BJ (cell line): ENCODE measurements around the gene TUBGCP6. TPM values are rescaled to one million over a fixed set of nuclear protein-coding genes. Genes with fewer than 3 reads are reported as not detected.

Experiments
- CTCF ChIA-PET: fragments of 350-600 bp; formaldehyde crosslinking; extraction: SDS; loops from one replicate; lab custom pipeline; 2021; ENCODE audit warnings: antibody characterized with exemption, inconsistent platforms; lab: Yijun Ruan, JAX
- POLR2A ChIA-PET: fragments of 300-600 bp; sonication (Branson Sonifier 250); formaldehyde crosslinking; extraction: SDS; loops from one replicate; lab custom pipeline; 2021; ENCODE audit warnings: antibody characterized with exemption; lab: Charles Lee
- DNase-seq: peaks from one replicate; pipeline ENCODE4 v3.0.0-alpha.2; 2011; ENCODE audit warnings: low read depth
- H3K27me3 ChIP-seq: 2 replicates; pipeline ENCODE4 v1.6.0; 2011; ENCODE audit warnings: low read length; ENCODE audit not compliant: control insufficient read depth, insufficient read depth
- H3K36me3 ChIP-seq: 2 replicates; pipeline ENCODE4 v1.5.1; 2011; ENCODE audit warnings: low read length; ENCODE audit not compliant: control insufficient read depth, insufficient read depth
- H3K4me3 ChIP-seq: 2 replicates; pipeline ENCODE4 v1.5.1; 2011; ENCODE audit warnings: low read depth, mild to moderate bottlenecking, control low read depth, low read length
- CTCF ChIP-seq: IDR thresholded peaks from 2 replicates; pipeline ENCODE4 v1.5.1; 2011; ENCODE audit warnings: low read depth, mild to moderate bottlenecking, control low read depth, inconsistent platforms, low read length, moderate library complexity; ENCODE audit not compliant: insufficient read depth
- polyA plus RNA-seq: library from polyadenylated mRNA; depleted of rRNA; stranded (reverse); fragments of >200 nt; gene quantifications from 2 replicates; pipeline ENCODE4 v1.2.3, GENCODE V29; 2011

TUBGCP6 gene
- polyA plus RNA-seq, 1 experiment: 17.5 TPM

DNA sequence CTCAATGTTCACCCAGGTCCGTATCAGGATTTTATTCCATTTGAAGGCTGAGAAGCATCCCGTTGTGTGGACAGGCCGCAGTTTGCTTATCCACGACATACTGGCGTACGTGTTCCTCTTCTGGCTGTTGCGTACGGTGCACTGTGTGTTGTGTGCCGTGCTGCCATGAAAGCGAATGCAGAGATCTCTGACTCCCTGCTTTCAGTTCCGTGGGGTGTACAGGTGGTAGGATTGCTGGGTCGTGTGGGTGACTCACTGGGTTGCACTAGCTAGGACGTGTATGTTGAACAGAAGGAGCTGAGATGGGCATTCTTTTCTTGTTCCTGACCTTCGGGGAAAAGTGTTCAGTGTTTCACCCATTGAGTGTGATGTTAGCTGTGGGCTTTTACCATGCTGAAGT, 33.7 kb downstream of the TUBGCP6 start:
- peaks cover 35% of the 10 kb centered on the region for H3K36me3 ChIP-seq
- no peak overlapping the region for H3K4me3 ChIP-seq
- TF ChIP-seq CTCF: no peak
- H3K27me3 ChIP-seq: no peaks in the 10 kb centered on the region
- no peak for DNase-seq
- CTCF ChIA-PET: interaction anchor here (0.6 to 1.7 kb wide), 6 partner anchors 10 to 280 kb away, joined by 3 to 10 read pairs (median 4); no protein-coding TSS in a partner anchor
- POLR2A ChIA-PET: no interaction called here

DNA sequence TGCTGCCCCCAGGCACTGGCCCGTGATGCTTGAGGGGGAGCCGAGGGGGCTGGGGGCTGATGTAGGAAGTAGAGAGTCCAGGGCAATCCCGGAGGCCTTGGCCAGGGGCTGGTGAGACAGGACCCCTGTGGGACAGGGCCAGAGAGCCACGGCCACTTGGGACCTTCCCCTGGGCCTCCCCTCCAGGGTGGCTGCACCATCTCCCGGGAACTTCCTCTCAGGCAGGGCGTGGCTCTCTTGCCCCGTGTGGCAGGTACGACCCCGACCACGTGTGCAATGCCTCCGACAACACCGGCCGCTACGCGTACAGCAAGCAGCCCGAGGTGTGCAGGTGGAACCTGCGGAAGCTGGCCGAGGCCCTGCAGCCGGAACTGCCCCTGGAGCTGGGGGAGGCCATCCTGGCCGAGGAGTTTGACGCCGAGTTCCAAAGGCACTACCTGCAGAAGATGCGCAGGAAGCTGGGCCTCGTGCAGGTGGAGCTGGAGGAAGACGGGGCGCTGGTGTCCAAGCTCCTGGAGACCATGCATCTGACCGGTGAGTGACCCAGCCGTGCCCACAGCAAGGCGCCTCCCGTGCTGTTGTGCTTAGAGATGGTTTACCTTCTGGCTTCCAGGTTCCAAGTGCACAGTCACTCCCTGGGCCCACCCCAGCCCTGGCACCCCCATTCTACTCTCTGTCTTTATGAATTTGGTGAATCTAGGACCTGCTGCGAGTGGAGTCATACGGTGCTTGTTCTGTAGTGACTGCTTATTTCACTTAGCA, 34.3 kb downstream of the TUBGCP6 start:
- CTCF ChIA-PET: interaction anchor here (0.7 to 1.7 kb wide), 6 partner anchors 9 to 280 kb away, joined by 3 to 10 read pairs (median 4); no protein-coding TSS in a partner anchor
- Histone ChIP-seq H3K36me3 (peaks cover 32% of the 10 kb centered on the region), H3K4me3 (no peak overlapping the region), H3K27me3 (no peaks in the 10 kb centered on the region)
- no peak for TF ChIP-seq CTCF
- POLR2A ChIA-PET: no interaction called here
- no peak for DNase-seq

DNA sequence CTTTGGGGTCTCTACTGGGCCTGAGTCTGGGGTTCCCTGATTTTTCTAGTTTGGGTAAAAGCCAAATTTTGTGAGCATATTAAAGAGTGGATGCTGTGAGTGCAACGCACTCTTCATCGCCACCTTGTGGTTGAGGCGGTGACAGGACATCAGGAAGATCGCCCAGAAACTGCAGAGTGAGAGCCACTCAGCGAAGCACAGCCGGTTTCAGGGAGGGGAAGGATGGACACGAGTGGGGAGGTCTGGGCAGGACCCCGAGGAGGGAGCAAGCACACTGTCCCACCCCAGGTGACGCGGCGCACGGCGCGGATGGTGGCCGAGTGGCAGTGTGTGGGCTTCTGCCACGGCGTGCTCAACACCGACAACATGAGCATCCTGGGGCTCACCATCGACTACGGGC, 34.9 kb downstream of the TUBGCP6 start:
- TF ChIP-seq CTCF: peak; percentile 89
- DNase-seq: no peak
- Histone ChIP-seq H3K27me3 (no peaks in the 10 kb centered on the region), H3K4me3 (no peak overlapping the region), H3K36me3 (peaks cover 30% of the 10 kb centered on the region)
- ChIA-PET POLR2A (no interaction called here), CTCF (interaction anchor here (1.0 to 1.7 kb wide), 3 partner anchors 9 to 279 kb away, joined by 3 to 10 read pairs (median 5); no protein-coding TSS in a partner anchor)

DNA sequence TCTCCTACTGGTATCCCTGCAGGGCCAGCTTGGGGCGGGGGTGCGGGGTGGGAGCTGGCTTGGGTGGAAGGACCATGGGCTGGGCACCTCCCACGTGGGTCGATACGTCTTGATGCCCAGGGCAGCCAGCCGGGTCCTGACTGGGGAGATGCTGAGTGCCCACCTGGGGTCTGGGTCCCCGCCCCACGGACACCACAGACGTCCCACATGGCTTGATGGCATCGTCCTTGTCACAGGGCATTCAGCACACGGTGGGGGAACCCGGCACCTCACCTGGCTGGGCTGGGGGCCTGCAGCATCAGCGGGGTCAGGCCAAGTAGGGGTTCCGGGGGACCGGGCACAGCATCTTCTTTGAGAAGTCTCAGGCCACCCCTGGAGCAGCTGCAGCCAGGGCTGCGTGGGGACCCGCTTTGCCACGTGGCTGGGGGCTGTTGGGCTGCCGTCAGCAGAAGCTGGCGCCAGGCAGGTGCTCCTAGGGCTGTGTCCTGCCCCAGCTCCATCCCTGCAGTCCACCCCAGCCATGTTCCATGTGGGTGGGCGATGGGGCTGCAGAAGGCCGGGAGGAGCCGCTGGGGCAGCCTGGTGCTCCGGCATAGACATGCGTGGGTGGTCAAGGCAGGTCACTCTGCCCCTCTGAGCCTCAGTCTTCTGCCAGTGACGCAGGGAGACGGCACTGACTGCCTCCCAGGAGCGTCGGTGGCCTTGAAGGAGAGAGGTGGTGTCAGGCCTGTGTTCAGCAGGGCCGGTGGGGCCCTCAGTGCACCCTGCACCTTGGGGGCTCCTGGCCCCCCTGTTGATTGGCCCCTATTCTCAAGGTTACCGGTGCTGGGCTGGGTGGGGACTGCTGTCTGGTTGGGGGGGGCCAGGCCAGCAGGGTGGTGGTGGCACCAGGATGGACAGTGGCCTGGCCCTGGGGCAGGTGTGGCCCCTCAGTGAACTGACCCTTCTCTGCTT, 35.6 kb downstream of the TUBGCP6 start:
- POLR2A ChIA-PET: no interaction called here
- Histone ChIP-seq H3K27me3 (no peaks in the 10 kb centered on the region), H3K4me3 (no peak overlapping the region), H3K36me3 (peaks cover 31% of the 10 kb centered on the region)
- no peak for TF ChIP-seq CTCF
- DNase-seq: no peak
- CTCF ChIA-PET: interaction anchor here (0.6 to 1.7 kb wide), 8 partner anchors 10 to 241 kb away, joined by 3 to 5 read pairs (median 4); no protein-coding TSS in a partner anchor

DNA sequence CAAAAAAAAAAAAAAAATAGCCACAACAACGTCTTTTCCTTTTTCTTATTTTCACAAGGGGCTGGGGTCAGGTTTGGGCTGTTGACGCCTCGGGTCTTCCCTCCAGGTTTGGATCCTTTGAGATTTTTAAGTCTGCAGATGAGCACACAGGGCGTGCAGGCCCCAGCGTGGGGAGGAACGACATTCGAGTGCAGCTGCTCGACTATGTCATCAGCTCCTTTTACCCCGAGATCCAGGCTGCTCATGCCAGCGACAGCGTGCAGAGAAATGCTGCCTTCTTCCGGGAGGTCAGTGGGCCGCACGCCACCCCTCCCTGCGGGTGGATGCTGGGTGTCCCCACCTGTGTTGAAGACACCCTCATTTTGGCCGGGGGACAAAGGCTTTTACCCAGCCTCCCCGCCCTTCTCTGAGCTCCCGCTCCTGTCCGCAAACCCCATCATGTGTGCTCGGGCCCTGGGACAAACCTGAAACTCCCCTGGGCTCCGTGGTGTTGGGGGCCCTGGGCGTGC, 36.3 kb downstream of the TUBGCP6 start:
- no peak for TF ChIP-seq CTCF
- Histone ChIP-seq H3K27me3 (no peaks in the 10 kb centered on the region), H3K4me3 (no peak overlapping the region), H3K36me3 (peaks cover 31% of the 10 kb centered on the region)
- ChIA-PET CTCF (interaction anchor here (0.6 to 2.2 kb wide), 11 partner anchors 10 to 441 kb away, joined by 3 to 7 read pairs (median 3); no protein-coding TSS in a partner anchor), POLR2A (no interaction called here)
- no peak for DNase-seq
